ENCODE measurements around the gene SMPD4. TPM values are rescaled to one million over a fixed set of nuclear protein-coding genes. Genes with fewer than 3 reads are reported as not detected.
"Not testable (repeated sequence)": the region's sequence is repeated elsewhere in the genome, so short reads cannot be mapped to it uniquely, and the experiment has no call there.

SMPD4 gene
- polyA plus RNA-seq, 3 donors, result 10.5 to 34.6 (median 14.2) TPM

GRCh38 chr2:130160838-130161705 lies 20.3 kb downstream of the SMPD4 start:
- H4K20me1 ChIP-seq (ENCODE audit: insufficient read depth, low read length); H3K4me3 ChIP-seq (replicated peaks in 1 of 3; ENCODE audit: low read depth in 2 of 3, low read length in 3 of 3); H3K4me1 ChIP-seq (ENCODE audit: control insufficient read depth in 1 of 2, insufficient read depth in 2 of 2, low read length in 2 of 2); H3K9me3 ChIP-seq (replicated peaks in 1 of 2; ENCODE audit: control insufficient read depth in 1 of 2, insufficient read depth in 1 of 2, low read length in 2 of 2); H3K4me3 Mint-ChIP-seq; H3K27ac ChIP-seq (ENCODE audit: low read depth in 1 of 2, low read length in 2 of 2); H3K4me2 ChIP-seq (replicated peaks; ENCODE audit: extremely low read depth, low read length, poor library complexity, severe bottlenecking); H3K27me3 Mint-ChIP-seq (ENCODE audit: low read depth in 3 of 3); intact Hi-C loops (cut with micrococcal nuclease); H3K9me3 Mint-ChIP-seq; H3K9ac ChIP-seq (ENCODE audit: insufficient read depth, low read length, poor library complexity, severe bottlenecking); H2AFZ ChIP-seq (ENCODE audit: insufficient read depth, low read depth, low read length, poor library complexity, severe bottlenecking); H3K79me2 ChIP-seq (ENCODE audit: insufficient read depth, low read length); H3K4me1 Mint-ChIP-seq; DNase-seq; H3K27me3 ChIP-seq (ENCODE audit: control insufficient read depth in 2 of 2, insufficient read depth in 2 of 2, low read length in 2 of 2): not testable (repeated sequence)
- H3K36me3 ChIP-seq (replicated peaks in 1 of 2; ENCODE audit: control insufficient read depth in 1 of 2, insufficient read depth in 2 of 2, low read length in 2 of 2), result peaks cover 49 to 54% of the 10 kb centered on the region in 2 donors
- peak overlapping the region in 1 of 7 donors; percentile 46 for H3K27ac Mint-ChIP-seq
- whole genome bisulfite sequencing (ENCODE audit: insufficient coverage), result 89% methylated on average over 13 of the region's 25 CpGs
- peaks cover 51 to 87% of the 10 kb centered on the region in 2 donors for H3K36me3 Mint-ChIP-seq

DNA sequence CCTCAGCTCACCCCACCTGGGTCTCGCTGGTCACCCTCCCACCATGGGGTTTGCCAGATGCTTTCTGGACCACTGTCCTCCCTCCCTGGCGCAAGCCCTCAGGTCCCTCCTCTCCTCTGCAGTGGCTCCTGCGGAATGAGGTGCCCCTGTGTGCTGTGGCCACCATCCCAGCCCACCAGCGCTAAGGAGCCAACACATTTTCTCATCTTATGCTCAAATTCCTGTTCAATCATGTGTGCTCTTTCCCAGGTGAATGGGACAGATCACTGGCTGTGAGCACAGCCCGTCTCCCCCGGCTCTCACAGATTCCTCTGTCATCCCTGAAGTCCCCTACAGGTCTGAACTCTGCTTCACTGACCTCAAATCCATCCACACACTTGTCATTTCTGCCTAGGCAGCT lies 21.3 kb downstream of the SMPD4 start:
- Mint-ChIP-seq H3K27ac (peak overlapping the region in 1 of 7 donors; percentile 56), H3K27me3 (ENCODE audit: low read depth in 3 of 3) (no peaks in the 10 kb centered on the region), H3K36me3 (peaks cover 46 to 88% of the 10 kb centered on the region in 2 donors), H3K9me3 (no peaks in the 10 kb centered on the region), H3K4me3 (no peak overlapping the region), H3K4me1 (peaks cover 6% of the 10 kb centered on the region)
- H3K79me2 ChIP-seq (ENCODE audit: insufficient read depth, low read length), result no peaks in the 10 kb centered on the region
- no peaks in the 10 kb centered on the region for H4K20me1 ChIP-seq (ENCODE audit: insufficient read depth, low read length)
- DNase-seq, result no peak
- peaks cover 46 to 51% of the 10 kb centered on the region in 2 donors for H3K36me3 ChIP-seq (replicated peaks in 1 of 2; ENCODE audit: control insufficient read depth in 1 of 2, insufficient read depth in 2 of 2, low read length in 2 of 2)
- no peak overlapping the region for H3K9ac ChIP-seq (ENCODE audit: insufficient read depth, low read length, poor library complexity, severe bottlenecking)
- H3K4me3 ChIP-seq (replicated peaks in 1 of 3; ENCODE audit: low read depth in 2 of 3, low read length in 3 of 3), result no peak overlapping the region
- H3K27me3 ChIP-seq (ENCODE audit: control insufficient read depth in 2 of 2, insufficient read depth in 2 of 2, low read length in 2 of 2), result no peaks in the 10 kb centered on the region
- no peak overlapping the region for H3K27ac ChIP-seq (ENCODE audit: low read depth in 1 of 2, low read length in 2 of 2)
- H3K4me1 ChIP-seq (ENCODE audit: control insufficient read depth in 1 of 2, insufficient read depth in 2 of 2, low read length in 2 of 2), result no peaks in the 10 kb centered on the region
- WGBS (ENCODE audit: insufficient coverage), result 100% methylated on average over 6 of the region's 6 CpGs
- intact Hi-C loops (cut with micrococcal nuclease), result no loop called here
- H3K4me2 ChIP-seq (replicated peaks; ENCODE audit: extremely low read depth, low read length, poor library complexity, severe bottlenecking), result no peak overlapping the region
- H3K9me3 ChIP-seq (replicated peaks in 1 of 2; ENCODE audit: control insufficient read depth in 1 of 2, insufficient read depth in 1 of 2, low read length in 2 of 2), result no peaks in the 10 kb centered on the region
- no peak overlapping the region for H2AFZ ChIP-seq (ENCODE audit: insufficient read depth, low read depth, low read length, poor library complexity, severe bottlenecking)
- TF ChIP-seq CTCF (IDR thresholded peaks at IDR 0.05), result no peak

- Mint-ChIP-seq H3K27ac (peak overlapping the region in 1 of 7 donors; percentile 33), H3K36me3 (peaks cover 44 to 88% of the 10 kb centered on the region in 2 donors)
- H3K4me3 ChIP-seq (replicated peaks in 1 of 3; ENCODE audit: low read depth in 2 of 3, low read length in 3 of 3); H3K27me3 ChIP-seq (ENCODE audit: control insufficient read depth in 2 of 2, insufficient read depth in 2 of 2, low read length in 2 of 2); H3K4me1 ChIP-seq (ENCODE audit: control insufficient read depth in 1 of 2, insufficient read depth in 2 of 2, low read length in 2 of 2); H3K4me2 ChIP-seq (replicated peaks; ENCODE audit: extremely low read depth, low read length, poor library complexity, severe bottlenecking); H3K9ac ChIP-seq (ENCODE audit: insufficient read depth, low read length, poor library complexity, severe bottlenecking); H4K20me1 ChIP-seq (ENCODE audit: insufficient read depth, low read length); H3K4me3 Mint-ChIP-seq; H3K9me3 ChIP-seq (replicated peaks in 1 of 2; ENCODE audit: control insufficient read depth in 1 of 2, insufficient read depth in 1 of 2, low read length in 2 of 2); H3K9me3 Mint-ChIP-seq; H3K27ac ChIP-seq (ENCODE audit: low read depth in 1 of 2, low read length in 2 of 2); DNase-seq; H3K27me3 Mint-ChIP-seq (ENCODE audit: low read depth in 3 of 3); H3K4me1 Mint-ChIP-seq; intact Hi-C loops (cut with micrococcal nuclease); H2AFZ ChIP-seq (ENCODE audit: insufficient read depth, low read depth, low read length, poor library complexity, severe bottlenecking); H3K79me2 ChIP-seq (ENCODE audit: insufficient read depth, low read length): not testable (repeated sequence)
- no CpG with 5 or more reads among the region's 4 CpGs for WGBS (ENCODE audit: insufficient coverage)
- peaks cover 50 to 53% of the 10 kb centered on the region in 2 donors for H3K36me3 ChIP-seq (replicated peaks in 1 of 2; ENCODE audit: control insufficient read depth in 1 of 2, insufficient read depth in 2 of 2, low read length in 2 of 2)
Observed at GRCh38 chr2:130159376-130159775, 22.0 kb downstream of the SMPD4 start.

Measured in CD14-positive monocyte (primary cell).